Right lobe of liver (tissue), 4 donors: ENCODE data around the gene DCTN3.

Source experiments
- CTCF ChIP-seq, 4 donors: fragments of 200-600 bp in 3 of 4; fragments of 450-650 bp in 1 of 4; IDR thresholded peaks; one replicate each; pipeline versions ENCODE4 v1.5.1 to v1.8.0; 2016 to 2022; ENCODE audit warnings: antibody characterized with exemption in 4 of 4, mild to moderate bottlenecking in 2 of 4
- POLR2A ChIP-seq: fragments of 450-650 bp; IDR thresholded peaks from one replicate; pipeline ENCODE4 v1.6.1; 2017; ENCODE audit warnings: antibody characterized with exemption, mild to moderate bottlenecking
- donor health status: DM: no; HTN: no; CAD: no.
- donor health status: DM: no; HTN: no; CAD: no.
- donor health status: DM: no; HTN: yes; CAD: no.

- no peak for TF ChIP-seq POLR2A
- no peak for TF ChIP-seq CTCF (IDR thresholded peaks at IDR 0.05)
Observed at GRCh38 chr9:34642679-34643078, 22.4 kb upstream of the DCTN3 start.
